ENCODE results near the gene FKBP4. TPM values are rescaled to one million over a fixed set of nuclear protein-coding genes. Genes with fewer than 3 reads are reported as not detected.

The FKBP4 gene
- total and polyA plus RNA-seq, 4 donors: 18.2 to 50.2 (median 33.4) TPM

GRCh38 chr12:2842948-2843347, 48.2 kb downstream of the FKBP4 start:
- Histone ChIP-seq H3K4me3 (ENCODE audit: low read length in 2 of 2) (no peak overlapping the region), H3K4me1 (ENCODE audit: control insufficient read depth in 1 of 2, insufficient read depth in 2 of 2, low read length in 2 of 2) (no peaks in the 10 kb centered on the region), H3K9me3 (ENCODE audit: control insufficient read depth, low read length) (no peaks in the 10 kb centered on the region), H3K36me3 (ENCODE audit: control insufficient read depth in 1 of 2, insufficient read depth in 2 of 2, low read length in 1 of 2) (no peaks in the 10 kb centered on the region), H3K27me3 (ENCODE audit: control insufficient read depth in 1 of 2, insufficient read depth in 2 of 2, low read length in 1 of 2) (no peaks in the 10 kb centered on the region), H3K27ac (ENCODE audit: low read depth in 1 of 2, low read length in 2 of 2) (no peak overlapping the region)
- WGBS, 2 donors: 33 to 49% methylated on average over 5 of the region's 5 CpGs
- ATAC-seq (ENCODE audit: low FRiP score) (peak; percentile 49), DNase-seq (no peak)
- intact Hi-C loops (cut with DNase I): no loop called here

GRCh38 chr12:2844786-2845185, 50.0 kb downstream of the FKBP4 start:
- H3K4me3 ChIP-seq (ENCODE audit: low read length in 2 of 2): no peak overlapping the region
- no peaks in the 10 kb centered on the region for H3K27me3 ChIP-seq (ENCODE audit: control insufficient read depth in 1 of 2, insufficient read depth in 2 of 2, low read length in 1 of 2)
- 84 to 85% methylated on average over 9 of the region's 9 CpGs for WGBS, 2 donors
- no peak for ATAC-seq (ENCODE audit: low FRiP score)
- H3K4me1 ChIP-seq (ENCODE audit: control insufficient read depth in 1 of 2, insufficient read depth in 2 of 2, low read length in 2 of 2): no peaks in the 10 kb centered on the region
- H3K36me3 ChIP-seq (ENCODE audit: control insufficient read depth in 1 of 2, insufficient read depth in 2 of 2, low read length in 1 of 2): no peaks in the 10 kb centered on the region
- intact Hi-C loops (cut with DNase I): no loop called here
- no peak for DNase-seq
- H3K9me3 ChIP-seq (ENCODE audit: control insufficient read depth, low read length): no peaks in the 10 kb centered on the region
- H3K27ac ChIP-seq (ENCODE audit: low read depth in 1 of 2, low read length in 2 of 2): no peak overlapping the region

GRCh38 chr12:2845280-2845679, 50.5 kb downstream of the FKBP4 start:
- Histone ChIP-seq H3K27ac (ENCODE audit: low read depth in 1 of 2, low read length in 2 of 2) (no peak overlapping the region), H3K27me3 (ENCODE audit: control insufficient read depth in 1 of 2, insufficient read depth in 2 of 2, low read length in 1 of 2) (no peaks in the 10 kb centered on the region), H3K9me3 (ENCODE audit: control insufficient read depth, low read length) (no peaks in the 10 kb centered on the region), H3K36me3 (ENCODE audit: control insufficient read depth in 1 of 2, insufficient read depth in 2 of 2, low read length in 1 of 2) (no peaks in the 10 kb centered on the region), H3K4me3 (ENCODE audit: low read length in 2 of 2) (no peak overlapping the region), H3K4me1 (ENCODE audit: control insufficient read depth in 1 of 2, insufficient read depth in 2 of 2, low read length in 2 of 2) (no peaks in the 10 kb centered on the region)
- 50 to 54% methylated on average over 6 of the region's 6 CpGs for WGBS, 2 donors
- intact Hi-C loops (cut with DNase I): no loop called here
- ATAC-seq (ENCODE audit: low FRiP score) (no peak), DNase-seq (no peak)

- Histone ChIP-seq H3K36me3 (ENCODE audit: control insufficient read depth in 1 of 2, insufficient read depth in 2 of 2, low read length in 1 of 2) (no peaks in the 10 kb centered on the region), H3K9me3 (ENCODE audit: control insufficient read depth, low read length) (no peaks in the 10 kb centered on the region), H3K27ac (ENCODE audit: low read depth in 1 of 2, low read length in 2 of 2) (no peak overlapping the region), H3K27me3 (ENCODE audit: control insufficient read depth in 1 of 2, insufficient read depth in 2 of 2, low read length in 1 of 2) (no peaks in the 10 kb centered on the region), H3K4me3 (ENCODE audit: low read length in 2 of 2) (no peak overlapping the region), H3K4me1 (ENCODE audit: control insufficient read depth in 1 of 2, insufficient read depth in 2 of 2, low read length in 2 of 2) (no peaks in the 10 kb centered on the region)
- 94 to 97% methylated on average over 3 of the region's 3 CpGs for WGBS, 2 donors
- DNase-seq (no peak), ATAC-seq (ENCODE audit: low FRiP score) (no peak)
- intact Hi-C loops (cut with DNase I): loop anchor here in 1 of 2 donors (5.0 kb wide), 2 partner anchors 90 to 185 kb away; no protein-coding TSS in a partner anchor
These were observed 57.2 kb downstream of the FKBP4 start for GRCh38 chr12:2851931-2852330.

GRCh38 chr12:2853626-2854025, 58.9 kb downstream of the FKBP4 start:
- peak; percentile 88 to 95 for DNase-seq
- Histone ChIP-seq H3K27ac (ENCODE audit: low read depth in 1 of 2, low read length in 2 of 2) (no peak overlapping the region), H3K9me3 (ENCODE audit: control insufficient read depth, low read length) (no peaks in the 10 kb centered on the region), H3K27me3 (ENCODE audit: control insufficient read depth in 1 of 2, insufficient read depth in 2 of 2, low read length in 1 of 2) (no peaks in the 10 kb centered on the region), H3K4me1 (ENCODE audit: control insufficient read depth in 1 of 2, insufficient read depth in 2 of 2, low read length in 2 of 2) (no peaks in the 10 kb centered on the region), H3K36me3 (ENCODE audit: control insufficient read depth in 1 of 2, insufficient read depth in 2 of 2, low read length in 1 of 2) (no peaks in the 10 kb centered on the region), H3K4me3 (ENCODE audit: low read length in 2 of 2) (no peak overlapping the region)
- 13% methylated on average over 11 of the region's 11 CpGs for WGBS, 2 donors
- ATAC-seq (ENCODE audit: low FRiP score): peak; percentile 90
- intact Hi-C loops (cut with DNase I): loop anchor here in 1 of 2 donors (5.0 kb wide), 2 partner anchors 89 to 184 kb away; no protein-coding TSS in a partner anchor

Other genes with a start within 250 kb of the FKBP4 start
- 10 to 100 TPM; 23.9 to 43.7 TPM for gene ITFG2, start 17.7 kb downstream of the FKBP4 start, total RNA-seq
- gene ITFG2, start 17.7 kb downstream of the FKBP4 start, polyA plus RNA-seq: 10 to 100 TPM in 1 of 2 donors, 1 to 10 TPM in 1; 5.9 to 33.2 TPM
- gene NRIP2, start 40.1 kb downstream of the FKBP4 start, total RNA-seq: 1 to 10 TPM; 7.8 to 8.1 TPM
- 1 to 10 TPM; 1.8 to 7.9 TPM for gene NRIP2, start 40.1 kb downstream of the FKBP4 start, polyA plus RNA-seq
- gene TEX52, start 62.1 kb downstream of the FKBP4 start, total RNA-seq: not detected
- not detected for gene TEX52, start 62.1 kb downstream of the FKBP4 start, polyA plus RNA-seq
- 1 to 10 TPM in 1 of 2 donors, under 1 TPM in 1; 0.84 to 1.6 TPM for gene FOXM1, start 82.2 kb downstream of the FKBP4 start, total RNA-seq
- gene FOXM1, start 82.2 kb downstream of the FKBP4 start, polyA plus RNA-seq: 1 to 10 TPM in 1 of 2 donors, under 1 TPM in 1; 0.20 to 6.1 TPM
- gene RHNO1, start 82.3 kb downstream of the FKBP4 start, total RNA-seq: 10 to 100 TPM in 1 of 2 donors, 1 to 10 TPM in 1; 7.9 to 12.5 TPM
- gene RHNO1, start 82.3 kb downstream of the FKBP4 start, polyA plus RNA-seq: 10 to 100 TPM in 1 of 2 donors, 1 to 10 TPM in 1; 5.0 to 11.4 TPM
- 10 to 100 TPM; 22.4 to 35.0 TPM for gene TULP3, start 95.9 kb downstream of the FKBP4 start, total RNA-seq
- 10 to 100 TPM; 10.5 to 26.6 TPM for gene TULP3, start 95.9 kb downstream of the FKBP4 start, polyA plus RNA-seq
- 10 to 100 TPM; 27.1 to 29.0 TPM for gene TEAD4, start 164.4 kb downstream of the FKBP4 start, total RNA-seq
- 10 to 100 TPM in 1 of 2 donors, 1 to 10 TPM in 1; 8.9 to 13.2 TPM for gene TEAD4, start 164.4 kb downstream of the FKBP4 start, polyA plus RNA-seq